22Rv1 (cell line): ENCODE measurements around the gene ZRANB2.

ENCODE experiments used
- ZFX ChIP-seq: fragments of 450-650 bp; IDR thresholded peaks from 2 replicates; pipeline ENCODE4 v1.6.1; 2017; ENCODE audit warnings: antibody characterized with exemption, borderline replicate concordance
- TF ChIP-seq, protein P1 (sequence below): fragments of 450-650 bp; IDR thresholded peaks from 2 replicates; pipeline ENCODE4 v1.5.1; 2017; ENCODE audit warnings: mild to moderate bottlenecking

DNA sequence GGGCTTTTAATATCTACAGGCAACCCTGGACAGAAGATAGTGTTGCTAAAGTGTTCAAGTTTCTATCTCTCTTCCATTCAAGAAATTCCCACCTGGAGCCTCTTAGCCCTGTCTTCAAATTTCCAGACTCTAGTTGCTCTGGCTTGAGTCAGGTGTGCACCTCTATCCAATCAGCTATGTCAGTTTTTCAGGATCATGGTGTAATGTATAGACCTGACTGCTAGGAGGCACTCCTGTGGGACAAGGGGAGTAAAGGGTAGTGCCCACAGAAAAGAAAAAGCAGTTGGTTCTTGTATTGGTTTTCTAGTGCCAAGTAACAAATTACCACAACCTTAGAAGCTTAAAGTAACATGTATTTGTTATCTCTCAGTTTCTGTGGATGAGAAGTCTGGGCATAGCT is 6.2 kb upstream of the ZRANB2 start:
- TF ChIP-seq, protein P1, sequence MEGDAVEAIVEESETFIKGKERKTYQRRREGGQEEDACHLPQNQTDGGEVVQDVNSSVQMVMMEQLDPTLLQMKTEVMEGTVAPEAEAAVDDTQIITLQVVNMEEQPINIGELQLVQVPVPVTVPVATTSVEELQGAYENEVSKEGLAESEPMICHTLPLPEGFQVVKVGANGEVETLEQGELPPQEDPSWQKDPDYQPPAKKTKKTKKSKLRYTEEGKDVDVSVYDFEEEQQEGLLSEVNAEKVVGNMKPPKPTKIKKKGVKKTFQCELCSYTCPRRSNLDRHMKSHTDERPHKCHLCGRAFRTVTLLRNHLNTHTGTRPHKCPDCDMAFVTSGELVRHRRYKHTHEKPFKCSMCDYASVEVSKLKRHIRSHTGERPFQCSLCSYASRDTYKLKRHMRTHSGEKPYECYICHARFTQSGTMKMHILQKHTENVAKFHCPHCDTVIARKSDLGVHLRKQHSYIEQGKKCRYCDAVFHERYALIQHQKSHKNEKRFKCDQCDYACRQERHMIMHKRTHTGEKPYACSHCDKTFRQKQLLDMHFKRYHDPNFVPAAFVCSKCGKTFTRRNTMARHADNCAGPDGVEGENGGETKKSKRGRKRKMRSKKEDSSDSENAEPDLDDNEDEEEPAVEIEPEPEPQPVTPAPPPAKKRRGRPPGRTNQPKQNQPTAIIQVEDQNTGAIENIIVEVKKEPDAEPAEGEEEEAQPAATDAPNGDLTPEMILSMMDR = no peak
- no peak for TF ChIP-seq ZFX
